Measurements from ENCODE around the gene SEC24B.

GRCh38 chr4:109560687-109561461 is 127.3 kb downstream of the SEC24B start:
- TF ChIP-seq CTCF (conservative IDR thresholded peaks at IDR 0.05; ENCODE audit: low read depth in 2 of 2): no peak
- no peak for TF ChIP-seq EZH2phosphoT487 (IDR thresholded peaks at IDR 0.05; ENCODE audit: unreplicated experiment)

Data from GM23338 (cell line).